Vagina (tissue), 2 donors: ENCODE results near the gene FPR2. TPM values are rescaled to one million over a fixed set of nuclear protein-coding genes. Genes with fewer than 3 reads are reported as not detected.
A peak's percentile ranks its signal among the peaks of the same experiment; 100 is the strongest.

Experiments used
- DNase-seq, 2 donors: peaks; one replicate each; pipeline ENCODE4 v3.0.0-alpha.2; 2017; ENCODE audit errors: extremely low spot score in 2 of 2
- H3K27ac ChIP-seq: fragments of 200-600 bp; sonication (generic); one replicate; pipeline ENCODE4 v1.5.1; 2019
- H3K27me3 ChIP-seq: fragments of 200-600 bp; sonication (generic); one replicate; pipeline ENCODE4 v1.5.1; 2019
- H3K36me3 ChIP-seq, 2 donors: fragments of 200-600 bp; sonication (generic); one replicate each; pipeline ENCODE4 v1.5.1; 2017 to 2019
- H3K4me1 ChIP-seq: fragments of 200-600 bp; sonication (generic); one replicate; pipeline ENCODE4 v1.5.1; 2019
- H3K4me3 ChIP-seq, 2 donors: fragments of 200-600 bp; sonication (generic); 1 replicate in 1 of 2; 2 replicates in 1 of 2; pipeline ENCODE4 v1.5.1; 2016 to 2019
- H3K9me3 ChIP-seq: fragments of 200-600 bp; sonication (generic); one replicate; pipeline ENCODE4 v1.5.1; 2019
- CTCF ChIP-seq, 3 experiments: fragments of 450-650 bp in 2 of 3; fragments of 200-600 bp in 1 of 3; sonication (generic) in 1 of 3; IDR thresholded peaks; one replicate each; pipeline ENCODE4 v1.5.1; 2017 to 2019; ENCODE audit warnings: antibody characterized with exemption in 3 of 3, mild to moderate bottlenecking in 2 of 3, moderate library complexity in 2 of 3
- POLR2A ChIP-seq, 2 donors: fragments of 450-650 bp; IDR thresholded peaks; one replicate each; pipeline ENCODE4 v1.6.1; 2017; ENCODE audit warnings: antibody characterized with exemption in 2 of 2, mild to moderate bottlenecking in 2 of 2, moderate library complexity in 2 of 2
- POLR2AphosphoS5 ChIP-seq, 2 donors: sonication (generic); formaldehyde crosslinking; IDR thresholded peaks; one replicate each; pipeline ENCODE4 v1.9.0; 2017; ENCODE audit warnings: antibody characterized with exemption in 2 of 2, mild to moderate bottlenecking in 2 of 2, low read depth in 1 of 2; ENCODE audit not compliant: insufficient read depth in 1 of 2
- intact Hi-C: fragments of 100-400 bp; cut with DNase I; formaldehyde crosslinking; loops from one replicate; pipeline ENCODE4 v1.15.1; 2023
- total RNA-seq: library from RNA; depleted of rRNA; stranded (reverse); fragments of >200 nt; gene quantifications from one replicate; pipeline ENCODE4 v1.2.3, GENCODE V29; 2016

The FPR2 gene
- total RNA-seq, 1 donor from 2014 or later = not detected

DNA sequence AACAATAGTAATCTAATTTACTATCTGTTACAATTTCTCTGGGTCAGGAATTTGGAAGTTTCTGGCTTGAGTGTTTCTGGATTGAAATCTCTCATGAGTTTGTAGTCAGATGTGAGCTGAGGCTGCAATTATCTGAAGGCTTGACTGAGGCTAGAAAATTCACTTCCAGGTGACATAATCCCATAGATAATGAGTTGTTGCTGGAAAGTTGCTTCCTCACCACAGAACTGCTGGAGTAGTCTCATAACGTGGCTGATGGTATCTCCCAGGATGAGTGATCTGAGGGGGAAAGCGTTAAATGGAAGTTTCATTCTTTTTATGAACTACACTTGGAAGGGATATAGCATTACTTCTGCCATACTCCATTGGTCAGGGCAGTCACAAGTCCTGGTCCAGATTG is 18.7 kb downstream of the FPR2 start:
- no peaks in the 10 kb centered on the region for H3K9me3 ChIP-seq
- DNase-seq = no peak
- H3K4me1 ChIP-seq = no peaks in the 10 kb centered on the region
- H3K27me3 ChIP-seq = no peaks in the 10 kb centered on the region
- no peak overlapping the region for H3K4me3 ChIP-seq
- no peaks in the 10 kb centered on the region for H3K36me3 ChIP-seq
- intact Hi-C loops = loop anchor here (10.0 kb wide), 1 partner anchor 305 kb away; the partner anchor contains the start of gene CEACAM18
- no peak overlapping the region for H3K27ac ChIP-seq
- TF ChIP-seq POLR2A (IDR thresholded peaks at IDR 0.05) (no peak), CTCF (IDR thresholded peaks at IDR 0.05) (no peak), POLR2AphosphoS5 (IDR thresholded peaks at IDR 0.05; ENCODE audit: insufficient read depth in 1 of 2, low read depth in 1 of 2) (no peak)

DNA sequence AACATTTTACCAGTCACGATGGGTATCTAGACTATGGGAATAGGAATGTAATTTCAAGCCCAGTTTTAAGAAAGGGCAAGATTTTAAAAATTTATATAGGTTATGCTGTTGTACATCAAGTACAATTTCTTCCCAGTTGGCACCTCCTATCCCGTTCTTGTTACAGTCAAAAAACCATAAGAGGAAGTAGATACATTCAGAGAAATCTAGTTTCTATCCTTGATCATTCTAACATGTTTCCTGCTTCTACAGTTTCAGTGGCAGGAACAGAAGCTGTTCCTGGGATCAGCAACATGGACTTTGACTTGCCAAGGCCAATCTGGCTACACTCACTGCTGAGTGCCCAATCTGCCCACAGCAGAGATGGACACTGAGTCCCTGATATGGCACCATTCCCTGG is 19.3 kb downstream of the FPR2 start:
- no peaks in the 10 kb centered on the region for H3K27me3 ChIP-seq
- TF ChIP-seq POLR2AphosphoS5 (IDR thresholded peaks at IDR 0.05; ENCODE audit: insufficient read depth in 1 of 2, low read depth in 1 of 2) = no peak
- TF ChIP-seq CTCF (IDR thresholded peaks at IDR 0.05) = no peak
- no peak for TF ChIP-seq POLR2A (IDR thresholded peaks at IDR 0.05)
- no peak overlapping the region for H3K27ac ChIP-seq
- H3K4me1 ChIP-seq = no peaks in the 10 kb centered on the region
- no peaks in the 10 kb centered on the region for H3K36me3 ChIP-seq
- DNase-seq = no peak
- H3K9me3 ChIP-seq = no peaks in the 10 kb centered on the region
- no peak overlapping the region for H3K4me3 ChIP-seq
- intact Hi-C loops = loop anchor here (10.0 kb wide), 1 partner anchor 305 kb away; the partner anchor contains the start of gene CEACAM18

- TF ChIP-seq POLR2A (IDR thresholded peaks at IDR 0.05) (no peak), POLR2AphosphoS5 (IDR thresholded peaks at IDR 0.05; ENCODE audit: insufficient read depth in 1 of 2, low read depth in 1 of 2) (no peak), CTCF (IDR thresholded peaks at IDR 0.05) (no peak)
- Histone ChIP-seq H3K27ac (no peak overlapping the region), H3K4me3 (no peak overlapping the region), H3K36me3 (no peaks in the 10 kb centered on the region), H3K27me3 (no peaks in the 10 kb centered on the region), H3K4me1 (no peaks in the 10 kb centered on the region), H3K9me3 (no peaks in the 10 kb centered on the region)
- intact Hi-C loops = loop anchor here (10.0 kb wide), 1 partner anchor 307 kb away; the partner anchor contains the start of gene CEACAM18
- no peak for DNase-seq
Observed at GRCh38 chr19:51781999-51782398, 21.0 kb downstream of the FPR2 start.

- H3K9me3 ChIP-seq = no peaks in the 10 kb centered on the region
- no peak for DNase-seq
- no peak overlapping the region for H3K4me3 ChIP-seq
- intact Hi-C loops = loop anchor here (10.0 kb wide), 1 partner anchor 309 kb away; the partner anchor contains the start of gene CEACAM18
- no peaks in the 10 kb centered on the region for H3K4me1 ChIP-seq
- H3K27ac ChIP-seq = no peak overlapping the region
- TF ChIP-seq POLR2AphosphoS5 (IDR thresholded peaks at IDR 0.05; ENCODE audit: insufficient read depth in 1 of 2, low read depth in 1 of 2) (no peak), CTCF (IDR thresholded peaks at IDR 0.05) (no peak), POLR2A (IDR thresholded peaks at IDR 0.05) (no peak)
- H3K36me3 ChIP-seq = no peaks in the 10 kb centered on the region
- no peaks in the 10 kb centered on the region for H3K27me3 ChIP-seq
Observed at GRCh38 chr19:51783372-51783771, 22.4 kb downstream of the FPR2 start.

GRCh38 chr19:51784109-51784785 is 23.3 kb downstream of the FPR2 start:
- no peaks in the 10 kb centered on the region for H3K9me3 ChIP-seq

More at GRCh38 chr19:51784109-51784785, 23.3 kb downstream of the FPR2 start:
- intact Hi-C loops = loop anchor here (10.0 kb wide), 1 partner anchor 309 kb away; the partner anchor contains the start of gene CEACAM18
- no peaks in the 10 kb centered on the region for H3K4me1 ChIP-seq
- no peak for TF ChIP-seq CTCF (IDR thresholded peaks at IDR 0.05)
- TF ChIP-seq POLR2A (IDR thresholded peaks at IDR 0.05) = no peak
- TF ChIP-seq POLR2AphosphoS5 (IDR thresholded peaks at IDR 0.05; ENCODE audit: insufficient read depth in 1 of 2, low read depth in 1 of 2) = no peak
- DNase-seq = no peak
- no peaks in the 10 kb centered on the region for H3K27me3 ChIP-seq
- no peaks in the 10 kb centered on the region for H3K36me3 ChIP-seq
- H3K4me3 ChIP-seq = no peak overlapping the region
- peak overlapping the region; percentile 24 for H3K27ac ChIP-seq
